Nephron progenitor cell (in vitro differentiated cells): ENCODE results near the gene CRADD.

Source experiments
- DNase-seq: peaks from one replicate; pipeline ENCODE4 v3.0.0; 2021
- H3K27ac Mint-ChIP-seq: 2 replicates; pipeline ENCODE4 v1.8.0; 2021; ENCODE audit warnings: mild to moderate bottlenecking, moderate library complexity, mixed read lengths
- H3K27me3 Mint-ChIP-seq: 2 replicates; pipeline ENCODE4 v1.8.0; 2021; ENCODE audit warnings: mild to moderate bottlenecking, low read depth, mixed read lengths; ENCODE audit not compliant: poor library complexity
- H3K36me3 Mint-ChIP-seq: 2 replicates; pipeline ENCODE4 v1.8.0; 2021; ENCODE audit warnings: low read depth, mixed read lengths
- H3K4me1 Mint-ChIP-seq: 2 replicates; pipeline ENCODE4 v1.8.0; 2021; ENCODE audit warnings: mixed read lengths
- H3K4me3 Mint-ChIP-seq: 2 replicates; pipeline ENCODE4 v1.8.0; 2021; ENCODE audit warnings: mild to moderate bottlenecking, moderate library complexity, mixed read lengths
- H3K9me3 Mint-ChIP-seq: 2 replicates; pipeline ENCODE4 v1.8.0; 2021; ENCODE audit warnings: mild to moderate bottlenecking, moderate library complexity, mixed read lengths
- TF ChIP-seq, protein P1 (sequence below): fragments of 200-600 bp; sonication (generic); IDR thresholded peaks from 2 replicates; pipeline ENCODE4 v1.5.0; 2021; ENCODE audit warnings: antibody characterized with exemption

CRADD gene

DNA sequence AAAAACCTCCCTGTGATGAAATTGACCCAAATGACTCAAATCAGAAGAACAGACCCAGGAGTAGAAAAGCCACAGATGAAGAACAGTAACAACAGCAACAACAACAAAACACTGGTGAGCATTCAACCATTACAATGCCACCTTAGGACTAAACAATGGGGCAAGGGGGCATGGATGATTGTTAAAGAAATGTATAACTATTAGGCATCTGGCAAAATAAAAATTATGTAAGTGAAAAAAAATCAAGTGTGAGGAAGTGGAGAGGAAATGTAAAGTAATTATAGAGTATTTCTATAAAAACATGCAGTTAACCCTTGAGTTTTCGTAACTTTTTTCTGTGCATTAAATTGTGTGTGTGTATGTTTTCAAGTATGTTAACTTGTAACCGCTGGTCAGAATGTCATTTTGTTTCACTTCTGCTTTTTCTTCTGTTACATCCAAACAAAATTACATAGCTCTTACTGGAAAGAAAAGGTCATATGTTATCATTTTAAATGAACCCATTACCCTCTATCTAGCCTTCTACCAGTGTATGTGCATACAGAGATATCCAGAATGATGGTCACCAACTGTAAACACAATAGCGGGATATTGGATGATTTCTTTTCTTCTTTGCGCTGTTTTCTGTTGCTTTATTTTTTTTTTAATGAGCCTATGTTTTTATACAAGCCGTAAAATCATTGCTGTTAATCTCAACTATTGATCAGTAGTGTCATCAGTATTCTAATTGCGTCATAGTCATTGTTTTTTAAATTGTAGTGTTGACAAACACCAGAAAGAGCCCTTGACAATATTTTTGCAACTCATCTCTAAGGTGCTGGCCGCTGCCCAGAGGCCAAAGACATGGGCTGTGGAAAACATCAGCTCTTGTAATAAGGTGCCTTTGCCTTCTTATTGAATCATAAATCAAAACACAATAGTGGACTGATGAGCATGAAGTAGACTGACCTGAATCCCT is 170.6 kb downstream of the CRADD start:
- no peak for DNase-seq
- Mint-ChIP-seq H3K9me3 (peaks cover 12% of the 10 kb centered on the region), H3K36me3 (peaks cover 17% of the 10 kb centered on the region), H3K27me3 (no peaks in the 10 kb centered on the region), H3K4me3 (no peak overlapping the region), H3K27ac (no peak overlapping the region), H3K4me1 (peaks cover 35% of the 10 kb centered on the region)
- TF ChIP-seq, protein P1, sequence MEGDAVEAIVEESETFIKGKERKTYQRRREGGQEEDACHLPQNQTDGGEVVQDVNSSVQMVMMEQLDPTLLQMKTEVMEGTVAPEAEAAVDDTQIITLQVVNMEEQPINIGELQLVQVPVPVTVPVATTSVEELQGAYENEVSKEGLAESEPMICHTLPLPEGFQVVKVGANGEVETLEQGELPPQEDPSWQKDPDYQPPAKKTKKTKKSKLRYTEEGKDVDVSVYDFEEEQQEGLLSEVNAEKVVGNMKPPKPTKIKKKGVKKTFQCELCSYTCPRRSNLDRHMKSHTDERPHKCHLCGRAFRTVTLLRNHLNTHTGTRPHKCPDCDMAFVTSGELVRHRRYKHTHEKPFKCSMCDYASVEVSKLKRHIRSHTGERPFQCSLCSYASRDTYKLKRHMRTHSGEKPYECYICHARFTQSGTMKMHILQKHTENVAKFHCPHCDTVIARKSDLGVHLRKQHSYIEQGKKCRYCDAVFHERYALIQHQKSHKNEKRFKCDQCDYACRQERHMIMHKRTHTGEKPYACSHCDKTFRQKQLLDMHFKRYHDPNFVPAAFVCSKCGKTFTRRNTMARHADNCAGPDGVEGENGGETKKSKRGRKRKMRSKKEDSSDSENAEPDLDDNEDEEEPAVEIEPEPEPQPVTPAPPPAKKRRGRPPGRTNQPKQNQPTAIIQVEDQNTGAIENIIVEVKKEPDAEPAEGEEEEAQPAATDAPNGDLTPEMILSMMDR = no peak

- Mint-ChIP-seq H3K27ac (peak overlapping the region; percentile 93), H3K4me1 (peaks cover 41% of the 10 kb centered on the region), H3K9me3 (peaks cover 12% of the 10 kb centered on the region), H3K4me3 (no peak overlapping the region), H3K36me3 (peaks cover 17% of the 10 kb centered on the region), H3K27me3 (no peaks in the 10 kb centered on the region)
- TF ChIP-seq, protein P1 = no peak
- no peak for DNase-seq
These were observed 171.4 kb downstream of the CRADD start for GRCh38 chr12:93848523-93849101.

DNA sequence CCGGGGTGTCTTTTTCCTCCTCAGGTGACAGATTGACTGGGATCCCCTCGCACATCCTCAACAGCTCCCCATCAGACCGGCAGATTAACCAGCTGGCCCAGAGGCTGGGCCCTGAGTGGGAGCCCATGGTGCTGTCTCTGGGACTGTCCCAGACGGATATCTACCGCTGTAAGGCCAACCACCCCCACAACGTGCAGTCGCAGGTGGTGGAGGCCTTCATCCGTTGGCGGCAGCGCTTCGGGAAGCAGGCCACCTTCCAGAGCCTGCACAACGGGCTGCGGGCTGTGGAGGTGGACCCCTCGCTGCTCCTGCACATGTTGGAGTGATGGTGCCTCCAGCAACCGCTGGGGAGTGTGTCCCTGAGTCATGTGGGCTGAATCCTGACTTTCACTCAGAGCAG is 172.8 kb downstream of the CRADD start:
- no peak for DNase-seq
- H3K27me3 Mint-ChIP-seq = no peaks in the 10 kb centered on the region
- H3K4me1 Mint-ChIP-seq = peaks cover 42% of the 10 kb centered on the region
- TF ChIP-seq, protein P1 = no peak
- peaks cover 17% of the 10 kb centered on the region for H3K36me3 Mint-ChIP-seq
- H3K4me3 Mint-ChIP-seq = no peak overlapping the region
- H3K9me3 Mint-ChIP-seq = peaks cover 12% of the 10 kb centered on the region
- H3K27ac Mint-ChIP-seq = no peak overlapping the region

GRCh38 chr12:93850481-93851256 is 173.5 kb downstream of the CRADD start:
- Mint-ChIP-seq H3K27me3 (no peaks in the 10 kb centered on the region), H3K4me3 (no peak overlapping the region), H3K36me3 (peaks cover 17% of the 10 kb centered on the region), H3K9me3 (peaks cover 12% of the 10 kb centered on the region), H3K4me1 (peaks cover 47% of the 10 kb centered on the region), H3K27ac (no peak overlapping the region)
- no peak for DNase-seq
- TF ChIP-seq, protein P1 = no peak

- no peaks in the 10 kb centered on the region for H3K27me3 Mint-ChIP-seq
- H3K9me3 Mint-ChIP-seq = peaks cover 11% of the 10 kb centered on the region
- no peak for DNase-seq
- H3K4me1 Mint-ChIP-seq = peaks cover 50% of the 10 kb centered on the region
- H3K27ac Mint-ChIP-seq = no peak overlapping the region
- TF ChIP-seq, protein P1 = no peak
- H3K36me3 Mint-ChIP-seq = peaks cover 15% of the 10 kb centered on the region
- no peak overlapping the region for H3K4me3 Mint-ChIP-seq
These were observed 174.1 kb downstream of the CRADD start for GRCh38 chr12:93851257-93851671.
